Neuronal stem cell (in vitro differentiated cells): ENCODE measurements around the gene MYO15B.
A peak's percentile ranks its signal among the peaks of the same experiment; 100 is the strongest.

Experiments
- DNase-seq: peaks from one replicate; pipeline ENCODE4 v3.0.0-alpha.2; 2013; ENCODE audit warnings: low spot score
- H2AFZ ChIP-seq: one replicate; pipeline ENCODE4 v1.6.1; 2013; ENCODE audit warnings: mild to moderate bottlenecking, low read length, inconsistent platforms
- H2AK5ac ChIP-seq: 2 replicates; pipeline ENCODE4 v1.6.1; 2013; ENCODE audit warnings: low read depth, mild to moderate bottlenecking, inconsistent platforms, low read length, moderate library complexity, mixed read lengths
- H2BK120ac ChIP-seq: 2 replicates; pipeline ENCODE4 v1.6.1; 2013; ENCODE audit warnings: low read depth, mild to moderate bottlenecking, inconsistent platforms, low read length, moderate library complexity, mixed read lengths
- H2BK12ac ChIP-seq: one replicate; pipeline ENCODE4 v1.6.1; 2013; ENCODE audit warnings: low read length, inconsistent platforms
- H2BK15ac ChIP-seq: 2 replicates; pipeline ENCODE4 v1.6.1; 2013; ENCODE audit warnings: mild to moderate bottlenecking, low read length, inconsistent platforms, mixed read lengths
- H2BK5ac ChIP-seq: one replicate; pipeline ENCODE4 v1.6.1; 2013; ENCODE audit warnings: inconsistent platforms, mild to moderate bottlenecking, low read length, moderate library complexity
- H3K14ac ChIP-seq: one replicate; pipeline ENCODE4 v1.6.1; 2013; ENCODE audit warnings: low read length, inconsistent platforms
- H3K18ac ChIP-seq: 2 replicates; pipeline ENCODE4 v1.6.1; 2013; ENCODE audit warnings: low read length, inconsistent platforms
- H3K23ac ChIP-seq: 2 replicates; pipeline ENCODE4 v1.6.1; 2013; ENCODE audit warnings: low read depth, mild to moderate bottlenecking, mixed read lengths, low read length, inconsistent platforms; ENCODE audit not compliant: poor library complexity
- H3K27ac ChIP-seq: replicated peaks from 3 replicates; pipeline ENCODE4 v1.5.1; 2013; ENCODE audit warnings: low read length, inconsistent platforms
- H3K27me3 ChIP-seq, 3 experiments: 2 replicates each; pipeline ENCODE4 v1.6.1; 2013; ENCODE audit warnings: low read length in 3 of 3, mild to moderate bottlenecking in 2 of 3, inconsistent platforms in 1 of 3, low read depth in 1 of 3, mixed read lengths in 1 of 3, moderate library complexity in 1 of 3; ENCODE audit not compliant: control insufficient read depth in 3 of 3, insufficient read depth in 3 of 3
- H3K36me3 ChIP-seq, 2 donors: replicated peaks in 1 of 2; 2 replicates each; pipeline ENCODE4 v1.6.1; 2013; ENCODE audit warnings: low read length in 2 of 2; ENCODE audit not compliant: control insufficient read depth in 2 of 2, insufficient read depth in 2 of 2
- H3K4ac ChIP-seq: 2 replicates; pipeline ENCODE4 v1.6.1; 2013; ENCODE audit warnings: inconsistent platforms, mild to moderate bottlenecking, low read length, moderate library complexity
- H3K4me1 ChIP-seq, 2 donors: 1 replicate in 1 of 2; 2 replicates in 1 of 2; pipeline ENCODE4 v1.6.1; 2013; ENCODE audit warnings: low read length in 2 of 2, low read depth in 1 of 2; ENCODE audit not compliant: control insufficient read depth in 2 of 2, insufficient read depth in 1 of 2
- H3K4me2 ChIP-seq: one replicate; pipeline ENCODE4 v1.6.1; 2013; ENCODE audit warnings: mild to moderate bottlenecking, low read length, inconsistent platforms; ENCODE audit not compliant: insufficient read depth, poor library complexity, severe bottlenecking
- H3K4me3 ChIP-seq, 2 donors: 2 replicates each; pipeline ENCODE4 v1.5.1; 2013; ENCODE audit warnings: low read length in 2 of 2, mild to moderate bottlenecking in 2 of 2, inconsistent platforms in 1 of 2, moderate library complexity in 1 of 2
- H3K79me1 ChIP-seq: one replicate; pipeline ENCODE4 v1.6.1; 2013; ENCODE audit warnings: low read depth, mild to moderate bottlenecking, inconsistent platforms, low read length, moderate library complexity
- H3K9ac ChIP-seq: one replicate; pipeline ENCODE4 v1.6.1; 2013; ENCODE audit warnings: mild to moderate bottlenecking, low read depth, low read length, inconsistent platforms; ENCODE audit not compliant: poor library complexity
- H3K9me3 ChIP-seq, 2 donors: replicated peaks in 1 of 2; 2 replicates each; pipeline versions ENCODE3 to v1.6.1; 2013; ENCODE audit warnings: low read length in 2 of 2, mild to moderate bottlenecking in 2 of 2, inconsistent platforms in 1 of 2, low read depth in 1 of 2, mixed read lengths in 1 of 2, moderate library complexity in 1 of 2; ENCODE audit not compliant: control insufficient read depth in 2 of 2, insufficient read depth in 1 of 2
- H4K8ac ChIP-seq: one replicate; pipeline ENCODE4 v1.6.1; 2013; ENCODE audit warnings: low read depth, mild to moderate bottlenecking, inconsistent platforms, low read length, moderate library complexity
- H4K91ac ChIP-seq: one replicate; pipeline ENCODE4 v1.6.1; 2013; ENCODE audit warnings: low read length, low read depth, mild to moderate bottlenecking, inconsistent platforms; ENCODE audit not compliant: poor library complexity
- WGBS, 2 donors: extraction: QIAGEN DNeasy Blood & Tissue Kit; methylation state at CpG; one replicate each; pipeline ENCODE4 v1.1.7; 2013; ENCODE audit warnings: missing lambda C conversion rate in 2 of 2, mixed read lengths in 1 of 2; ENCODE audit not compliant: insufficient read length in 2 of 2, insufficient replicate concordance in 1 of 2; ENCODE audit errors: extremely low coverage in 2 of 2; 5-methylcytosine and 5-hydroxymethylcytosine counted together

MYO15B gene

GRCh38 chr17:75630071-75630917 is 42.7 kb downstream of the MYO15B start:
- Histone ChIP-seq H3K4me2 (no peak overlapping the region), H2AFZ (no peak overlapping the region), H3K4me1 (peaks cover 22% of the 10 kb centered on the region in 2 donors), H2BK12ac (no peak overlapping the region), H3K14ac (no peak overlapping the region), H3K79me1 (no peaks in the 10 kb centered on the region), H3K4me3 (no peak overlapping the region), H3K18ac (peak overlapping the region; percentile 23), H2BK5ac (no peak overlapping the region), H2BK120ac (no peak overlapping the region), H4K8ac (no peak overlapping the region), H2BK15ac (no peak overlapping the region), H4K91ac (no peak overlapping the region), H2AK5ac (no peak overlapping the region), H3K36me3 (peaks cover 11 to 15% of the 10 kb centered on the region in 2 donors), H3K9me3 (no peaks in the 10 kb centered on the region), H3K9ac (no peak overlapping the region), H3K23ac (no peak overlapping the region), H3K4ac (no peak overlapping the region), H3K27ac (no peak overlapping the region), H3K27me3 (no peaks in the 10 kb centered on the region)
- no peak for DNase-seq
- WGBS, 2 donors: no CpG with 5 or more reads among the region's 26 CpGs

GRCh38 chr17:75631353-75631752 is 43.8 kb downstream of the MYO15B start:
- peak overlapping the region; percentile 51 for H2AK5ac ChIP-seq
- H3K4me3 ChIP-seq: no peak overlapping the region
- no CpG with 5 or more reads among the region's 27 CpGs for WGBS, 2 donors
- H3K23ac ChIP-seq: peak overlapping the region; percentile 46
- no peaks in the 10 kb centered on the region for H3K9me3 ChIP-seq
- H3K18ac ChIP-seq: no peak overlapping the region
- DNase-seq: no peak
- H3K4ac ChIP-seq: no peak overlapping the region
- no peak overlapping the region for H2BK12ac ChIP-seq
- no peaks in the 10 kb centered on the region for H3K79me1 ChIP-seq
- no peak overlapping the region for H2AFZ ChIP-seq
- H2BK120ac ChIP-seq: no peak overlapping the region
- H2BK5ac ChIP-seq: peak overlapping the region; percentile 76
- H2BK15ac ChIP-seq: no peak overlapping the region
- H4K8ac ChIP-seq: no peak overlapping the region
- no peaks in the 10 kb centered on the region for H3K27me3 ChIP-seq
- no peak overlapping the region for H3K27ac ChIP-seq
- H3K36me3 ChIP-seq: peaks cover 11 to 14% of the 10 kb centered on the region in 2 donors
- peak overlapping the region; percentile 55 for H3K9ac ChIP-seq
- peaks cover 24 to 25% of the 10 kb centered on the region in 2 donors for H3K4me1 ChIP-seq
- no peak overlapping the region for H4K91ac ChIP-seq
- H3K14ac ChIP-seq: no peak overlapping the region
- H3K4me2 ChIP-seq: no peak overlapping the region

- H3K23ac ChIP-seq: no peak overlapping the region
- H3K14ac ChIP-seq: no peak overlapping the region
- H2AFZ ChIP-seq: no peak overlapping the region
- H3K36me3 ChIP-seq: peaks cover 10 to 11% of the 10 kb centered on the region in 2 donors
- H3K9me3 ChIP-seq: no peaks in the 10 kb centered on the region
- no peak for DNase-seq
- no peaks in the 10 kb centered on the region for H3K79me1 ChIP-seq
- H3K18ac ChIP-seq: peak overlapping the region; percentile 82
- no peak overlapping the region for H4K8ac ChIP-seq
- H2BK120ac ChIP-seq: no peak overlapping the region
- no peak overlapping the region for H4K91ac ChIP-seq
- peak overlapping the region; percentile 0 for H3K9ac ChIP-seq
- H3K4me1 ChIP-seq: peaks cover 24 to 25% of the 10 kb centered on the region in 2 donors
- no peak overlapping the region for H3K4me2 ChIP-seq
- no peak overlapping the region for H3K27ac ChIP-seq
- no peaks in the 10 kb centered on the region for H3K27me3 ChIP-seq
- H3K4ac ChIP-seq: no peak overlapping the region
- no peak overlapping the region for H2BK5ac ChIP-seq
- no peak overlapping the region for H3K4me3 ChIP-seq
- H2AK5ac ChIP-seq: peak overlapping the region; percentile 7
- H2BK12ac ChIP-seq: no peak overlapping the region
- no peak overlapping the region for H2BK15ac ChIP-seq
- WGBS, 2 donors: no CpG with 5 or more reads among the region's 12 CpGs
Observed at GRCh38 chr17:75632428-75632827, 44.8 kb downstream of the MYO15B start.

GRCh38 chr17:75632863-75633485 is 45.4 kb downstream of the MYO15B start, which contains the start of gene SMIM5:
Gene SMIM5, plus strand, starts transcription at chr17:75633434. Its CDS starts 6,768 bp downstream, at chr17:75640202.
- Histone ChIP-seq H2BK12ac (peak within 1 kb of the TSS; percentile 77), H3K4me3 (peak within 1 kb of the TSS in 1 of 2 donors; percentile 65), H3K4ac (no peak within 1 kb of the TSS), H2AK5ac (peak within 1 kb of the TSS; percentile 64), H2BK5ac (peak within 1 kb of the TSS; percentile 61), H3K23ac (peak within 1 kb of the TSS; percentile 49), H3K18ac (peak within 1 kb of the TSS; percentile 95), H2BK15ac (no peak within 1 kb of the TSS), H2BK120ac (no peak within 1 kb of the TSS), H3K79me1 (no peaks in the 10 kb centered on the region), H4K91ac (no peak within 1 kb of the TSS), H3K36me3 (peaks cover 10 to 11% of the 10 kb centered on the region in 2 donors), H3K14ac (peak within 1 kb of the TSS; percentile 99), H2AFZ (peak within 1 kb of the TSS; percentile 30), H3K9ac (peak within 1 kb of the TSS; percentile 78), H4K8ac (no peak within 1 kb of the TSS), H3K4me1 (peaks cover 24 to 25% of the 10 kb centered on the region in 2 donors), H3K27me3 (no peaks in the 10 kb centered on the region), H3K27ac (peak within 1 kb of the TSS; percentile 52), H3K4me2 (peak within 1 kb of the TSS; percentile 52), H3K9me3 (no peaks in the 10 kb centered on the region)
- peak; percentile 81 for DNase-seq
- no CpG with 5 or more reads among the region's 19 CpGs for WGBS, 2 donors
